AG04450 (cell line): ENCODE data around the gene TTC22. TPM values are rescaled to one million over a fixed set of nuclear protein-coding genes. Genes with fewer than 3 reads are reported as not detected.

Experiments
- CTCF ChIA-PET: fragments of 300-600, 350-600 bp; formaldehyde crosslinking; extraction: SDS; loops from one replicate; lab custom pipeline; 2022; ENCODE audit warnings: antibody characterized with exemption, inconsistent platforms; lab: Charles Lee
- POLR2A ChIA-PET: fragments of 350-600 bp; formaldehyde crosslinking; extraction: SDS; loops from one replicate; lab custom pipeline; 2021; ENCODE audit warnings: antibody characterized with exemption, inconsistent platforms; lab: Yijun Ruan, JAX
- DNase-seq: peaks from one replicate; pipeline ENCODE4 v3.0.0-alpha.2; 2011; ENCODE audit warnings: low read depth, low spot score
- H3K27ac ChIP-seq: one replicate; pipeline ENCODE4 v1.5.1; 2012; ENCODE audit warnings: low read depth, low read length, control low read depth
- H3K27me3 ChIP-seq: one replicate; pipeline ENCODE4 v1.6.0; 2012; ENCODE audit warnings: low read length; ENCODE audit not compliant: control insufficient read depth, insufficient read depth
- H3K4me3 ChIP-seq: 2 replicates; pipeline ENCODE4 v1.5.1; 2011; ENCODE audit warnings: mild to moderate bottlenecking, low read depth, low read length, control low read depth
- H3K9me3 ChIP-seq: 2 replicates; pipeline ENCODE4 v1.5.1; 2012; ENCODE audit warnings: low read length; ENCODE audit not compliant: control insufficient read depth, insufficient read depth
- polyA plus RNA-seq: library from polyadenylated mRNA; depleted of rRNA; stranded (reverse); fragments of >200 nt; gene quantifications from 2 replicates; pipeline ENCODE4 v1.2.3, GENCODE V29; 2011
- TF ChIP-seq, protein P1 (sequence below): IDR thresholded peaks from 2 replicates; pipeline ENCODE4 v1.5.1; 2011; ENCODE audit warnings: low read depth, low read length, control low read depth, inconsistent platforms

TTC22 gene
- polyA plus RNA-seq, 1 experiment = not detected

DNA sequence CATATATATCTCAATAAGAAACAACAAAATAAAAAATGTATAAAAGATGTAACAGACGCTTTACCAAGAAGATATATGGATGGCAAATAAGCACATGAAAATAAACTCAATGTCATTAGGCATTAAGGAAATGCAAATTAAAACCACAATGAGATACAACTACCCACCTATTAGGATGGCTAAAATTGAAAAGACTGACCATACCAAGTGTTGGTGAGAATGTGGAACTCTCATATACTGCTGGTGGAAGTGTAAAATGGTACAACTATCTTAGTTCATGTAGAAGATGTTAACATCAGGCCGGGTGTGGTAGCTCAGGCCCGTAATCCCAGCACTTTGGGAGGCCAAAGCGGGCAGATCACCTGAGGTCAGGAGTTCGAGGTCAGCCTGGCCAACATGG lies 42.3 kb upstream of the TTC22 start:
- DNase-seq = no peak
- ChIA-PET CTCF (no interaction called here), POLR2A (no interaction called here)

DNA sequence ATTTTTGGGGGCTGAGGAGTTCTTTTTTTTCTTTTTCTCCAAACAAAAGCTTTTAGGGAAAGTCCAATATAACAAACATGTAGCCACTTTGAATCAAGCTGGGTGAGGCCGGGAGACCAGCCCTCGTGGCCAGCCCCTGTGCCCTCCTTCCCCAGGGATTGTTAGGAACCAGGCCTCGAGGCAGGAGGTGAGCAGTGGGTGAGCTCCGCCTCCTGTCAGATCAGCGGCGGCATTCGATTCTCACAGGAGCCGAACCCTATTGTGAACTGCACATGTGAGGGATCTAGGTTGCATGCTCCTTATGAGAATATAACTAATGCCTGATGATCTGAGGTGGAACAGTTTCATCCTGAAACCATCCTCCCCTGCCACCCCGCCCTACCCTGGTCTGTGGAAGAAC lies 41.8 kb upstream of the TTC22 start:
- DNase-seq = no peak
- ChIA-PET POLR2A (no interaction called here), CTCF (no interaction called here)
- H3K9me3 ChIP-seq = no peaks in the 10 kb centered on the region
- TF ChIP-seq, protein P1, sequence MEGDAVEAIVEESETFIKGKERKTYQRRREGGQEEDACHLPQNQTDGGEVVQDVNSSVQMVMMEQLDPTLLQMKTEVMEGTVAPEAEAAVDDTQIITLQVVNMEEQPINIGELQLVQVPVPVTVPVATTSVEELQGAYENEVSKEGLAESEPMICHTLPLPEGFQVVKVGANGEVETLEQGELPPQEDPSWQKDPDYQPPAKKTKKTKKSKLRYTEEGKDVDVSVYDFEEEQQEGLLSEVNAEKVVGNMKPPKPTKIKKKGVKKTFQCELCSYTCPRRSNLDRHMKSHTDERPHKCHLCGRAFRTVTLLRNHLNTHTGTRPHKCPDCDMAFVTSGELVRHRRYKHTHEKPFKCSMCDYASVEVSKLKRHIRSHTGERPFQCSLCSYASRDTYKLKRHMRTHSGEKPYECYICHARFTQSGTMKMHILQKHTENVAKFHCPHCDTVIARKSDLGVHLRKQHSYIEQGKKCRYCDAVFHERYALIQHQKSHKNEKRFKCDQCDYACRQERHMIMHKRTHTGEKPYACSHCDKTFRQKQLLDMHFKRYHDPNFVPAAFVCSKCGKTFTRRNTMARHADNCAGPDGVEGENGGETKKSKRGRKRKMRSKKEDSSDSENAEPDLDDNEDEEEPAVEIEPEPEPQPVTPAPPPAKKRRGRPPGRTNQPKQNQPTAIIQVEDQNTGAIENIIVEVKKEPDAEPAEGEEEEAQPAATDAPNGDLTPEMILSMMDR = no peak
- no peaks in the 10 kb centered on the region for H3K27me3 ChIP-seq
- H3K27ac ChIP-seq = no peak overlapping the region
- H3K4me3 ChIP-seq = no peak overlapping the region

More for the DNA sequence above, 42.3 kb upstream of the TTC22 start:
- Histone ChIP-seq H3K27me3 (no peaks in the 10 kb centered on the region), H3K9me3 (no peaks in the 10 kb centered on the region), H3K4me3 (no peak overlapping the region), H3K27ac (no peak overlapping the region)
- TF ChIP-seq, protein P1 = no peak

DNA sequence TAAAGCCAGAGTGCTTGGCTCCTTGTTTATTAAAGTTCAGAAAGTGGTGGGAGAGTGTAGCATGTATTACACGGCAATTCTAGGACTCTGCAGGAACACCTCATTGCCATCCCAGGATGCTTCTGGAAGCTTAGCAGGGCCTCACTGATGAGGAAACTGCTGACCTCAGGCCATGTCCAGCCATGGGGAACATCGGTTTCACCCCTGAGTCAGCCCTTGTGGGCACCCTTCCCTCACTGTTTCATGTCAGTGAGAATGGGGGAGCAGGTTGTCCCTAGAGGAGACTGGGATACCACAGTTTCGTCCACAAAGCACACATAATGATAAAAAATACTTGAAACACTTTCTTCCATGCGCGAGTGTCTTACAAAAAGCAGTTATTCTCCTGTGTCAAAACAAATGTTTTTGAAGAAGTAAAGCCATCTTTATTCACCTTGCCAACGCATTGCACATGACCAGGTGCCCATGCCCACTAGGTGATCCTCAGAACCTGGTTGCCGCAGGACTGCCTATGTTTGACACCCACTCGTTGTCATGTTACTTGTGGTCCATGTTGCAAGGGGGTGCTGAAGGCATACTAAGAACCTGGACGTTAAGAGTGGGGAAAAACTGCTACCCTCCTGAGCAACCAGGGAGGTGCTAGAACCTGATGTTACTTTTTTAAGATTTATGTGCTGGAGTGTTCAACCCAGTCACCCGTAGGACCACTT lies 41.2 kb upstream of the TTC22 start:
- Histone ChIP-seq H3K27ac (no peak overlapping the region), H3K27me3 (no peaks in the 10 kb centered on the region), H3K9me3 (no peaks in the 10 kb centered on the region), H3K4me3 (no peak overlapping the region)
- POLR2A ChIA-PET = no interaction called here
- TF ChIP-seq, protein P1 = no peak
- CTCF ChIA-PET = no interaction called here
- no peak for DNase-seq

DNA sequence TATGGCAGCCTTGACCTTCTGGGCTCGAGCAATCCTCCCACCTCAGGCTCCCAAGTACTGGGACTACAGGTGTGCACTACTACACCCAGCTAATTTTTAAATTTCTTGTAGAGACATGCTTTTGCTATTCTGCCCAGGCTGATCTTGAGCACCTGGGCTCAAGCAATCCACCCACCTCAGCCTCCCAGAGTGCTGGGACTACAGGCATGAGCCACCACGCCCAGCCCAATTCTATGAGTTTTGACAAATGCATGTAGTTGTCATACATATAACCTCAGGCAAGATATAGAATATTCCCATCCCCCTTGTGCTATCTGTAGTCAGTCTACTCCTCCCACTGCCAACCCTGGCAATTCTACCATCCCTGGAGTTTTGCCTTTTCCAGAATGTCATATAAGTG lies 38.7 kb upstream of the TTC22 start:
- POLR2A ChIA-PET = no interaction called here
- H3K27ac ChIP-seq = no peak overlapping the region

DNA sequence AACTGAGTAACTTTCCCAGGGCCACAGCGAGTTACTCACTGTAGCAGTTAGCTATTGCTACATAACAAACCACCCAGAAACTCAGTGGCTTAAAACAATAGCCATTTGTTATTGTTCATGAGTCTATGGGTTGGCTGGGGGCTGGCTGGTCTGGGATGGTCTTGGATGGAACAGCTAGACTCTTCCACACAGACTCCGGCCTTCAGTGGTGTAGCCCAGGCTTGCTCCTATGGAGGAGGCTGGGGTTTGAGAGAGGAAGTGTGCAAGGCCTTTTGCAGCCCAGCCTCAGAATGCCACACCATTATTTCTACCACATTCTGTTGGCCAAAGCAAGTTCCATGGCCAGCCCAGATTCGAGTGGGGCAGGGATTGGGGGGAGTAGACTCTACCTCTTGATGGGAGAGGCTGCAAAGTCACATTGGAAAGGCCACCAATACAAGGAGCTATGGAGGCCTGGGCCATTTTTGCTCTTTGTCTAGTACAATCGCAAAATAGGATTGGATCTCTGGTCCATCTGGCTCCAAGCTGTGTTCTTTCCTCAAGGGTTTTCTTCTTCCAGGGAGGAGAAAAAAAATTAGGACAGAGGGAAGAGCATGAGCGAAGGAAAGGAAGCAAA lies 37.5 kb upstream of the TTC22 start:
- TF ChIP-seq, protein P1 = no peak
- no peaks in the 10 kb centered on the region for H3K9me3 ChIP-seq
- H3K4me3 ChIP-seq = no peak overlapping the region
- CTCF ChIA-PET = interaction anchor here (1.1 to 1.3 kb wide), 2 partner anchors 29 to 106 kb away, joined by 3 to 5 read pairs; no protein-coding TSS in a partner anchor
- POLR2A ChIA-PET = no interaction called here
- no peak for DNase-seq
- no peak overlapping the region for H3K27ac ChIP-seq
- H3K27me3 ChIP-seq = peaks cover 12% of the 10 kb centered on the region

More for the DNA sequence above, 38.7 kb upstream of the TTC22 start:
- no peak for DNase-seq
- Histone ChIP-seq H3K9me3 (no peaks in the 10 kb centered on the region), H3K4me3 (no peak overlapping the region), H3K27me3 (peaks cover 12% of the 10 kb centered on the region)
- CTCF ChIA-PET = no interaction called here
- TF ChIP-seq, protein P1 = no peak
